ENCODE results near the gene RTTN. TPM values are rescaled to one million over a fixed set of nuclear protein-coding genes. Genes with fewer than 3 reads are reported as not detected.

Gene RTTN
- total and polyA plus RNA-seq, 2 of the 13 experiments (the other 11 are each of a cell fraction or from before 2014, with no cell fraction given) = 5.4 to 18.7 TPM

GRCh38 chr18:70205421-70206397 lies at the start of gene RTTN (continued):
- TF ChIP-seq NR1H2 (CRISPR knock-in tag; IDR thresholded peaks at IDR 0.05; ENCODE audit: borderline replicate concordance, low read depth) = no peak
- peak; percentile 89 for TF ChIP-seq HOXA3 (CRISPR knock-in tag; IDR thresholded peaks at IDR 0.05)
- peak; percentile 40; the same call in 1 of the 2 replicates for TF ChIP-seq ZNF230 (CRISPR knock-in tag; IDR thresholded peaks at IDR 0.05)
- peak; percentile 91 for TF ChIP-seq ZNF451 (CRISPR knock-in tag; IDR thresholded peaks at IDR 0.05)
- peak; percentile 93 for TF ChIP-seq BORCS8-MEF2B (CRISPR knock-in tag; IDR thresholded peaks at IDR 0.05)
- peak; percentile 88; the same call in 1 of the 2 replicates for TF ChIP-seq KDM5B (CRISPR knock-in tag; IDR thresholded peaks at IDR 0.05; ENCODE audit: borderline replicate concordance)
- peak; percentile 80 for TF ChIP-seq BCL6 (CRISPR knock-in tag; IDR thresholded peaks at IDR 0.05)
- peak; percentile 73; the same call in 1 of the 2 replicates for TF ChIP-seq CREBL2 (CRISPR knock-in tag; IDR thresholded peaks at IDR 0.05; ENCODE audit: borderline replicate concordance)
- peak; percentile 74; the same call in 1 of the 2 replicates for TF ChIP-seq GZF1 (CRISPR knock-in tag; IDR thresholded peaks at IDR 0.05)
- peak; percentile 73; the same call in 1 of the 2 replicates for TF ChIP-seq ZNF292 (CRISPR knock-in tag; IDR thresholded peaks at IDR 0.05; ENCODE audit: borderline replicate concordance, low read depth)
- TF ChIP-seq NFIB (CRISPR knock-in tag; IDR thresholded peaks at IDR 0.05; ENCODE audit: borderline replicate concordance) = no peak
- no peak for TF ChIP-seq AGO2 (optimal IDR thresholded peaks at IDR 0.05; ENCODE audit: low read depth, low read length)
- TF ChIP-seq ELF3 (CRISPR knock-in tag; IDR thresholded peaks at IDR 0.05) = peak; percentile 80
- no peak for TF ChIP-seq GTF3A (CRISPR knock-in tag; conservative IDR thresholded peaks at IDR 0.05)
- TF ChIP-seq GPN1 (CRISPR knock-in tag; IDR thresholded peaks at IDR 0.05; ENCODE audit: borderline replicate concordance) = no peak
- peak; percentile 92; the same call in 1 of the 2 replicates for TF ChIP-seq ZNF619 (CRISPR knock-in tag; IDR thresholded peaks at IDR 0.05)
- peak; percentile 45; the same call in 1 of the 2 replicates for TF ChIP-seq CBX2 (IDR thresholded peaks at IDR 0.05; ENCODE audit: low read depth, low read length)
- TF ChIP-seq CBX2 (CRISPR knock-in tag; IDR thresholded peaks at IDR 0.05; ENCODE audit: low read depth) = no peak
- TF ChIP-seq RARG (CRISPR knock-in tag; IDR thresholded peaks at IDR 0.05; ENCODE audit: low read depth) = no peak
- no peak; the same call in 1 of the 2 replicates for TF ChIP-seq ONECUT2 (CRISPR knock-in tag; IDR thresholded peaks at IDR 0.05)
- TF ChIP-seq ZSCAN12 (CRISPR knock-in tag; IDR thresholded peaks at IDR 0.05) = no peak
- TF ChIP-seq ZNF138 (CRISPR knock-in tag; IDR thresholded peaks at IDR 0.05; ENCODE audit: low read depth) = no peak
- TF ChIP-seq ZBTB46 (CRISPR knock-in tag; IDR thresholded peaks at IDR 0.05; ENCODE audit: borderline replicate concordance) = no peak
- peak; percentile 30 for TF ChIP-seq ZNF333 (CRISPR knock-in tag; IDR thresholded peaks at IDR 0.05; ENCODE audit: borderline replicate concordance)
- TF ChIP-seq POGZ (CRISPR knock-in tag; IDR thresholded peaks at IDR 0.05) = peak; percentile 97
- TF ChIP-seq ZNF282 (IDR thresholded peaks at IDR 0.05; ENCODE audit: partially characterized antibody) = no peak
- peak; percentile 82 for TF ChIP-seq ZNF232 (CRISPR knock-in tag; IDR thresholded peaks at IDR 0.05; ENCODE audit: borderline replicate concordance)
- no peak for TF ChIP-seq NR3C1 (CRISPR knock-in tag; IDR thresholded peaks at IDR 0.05)
- peak; percentile 78 for TF ChIP-seq MXD1 (CRISPR knock-in tag; IDR thresholded peaks at IDR 0.05)
